HG03045 (cell line): ENCODE results near the gene PET100.

Experiments used
- ATAC-seq: cut with Tn5 transposase; IDR thresholded peaks from one replicate; pipeline ENCODE4 v1.9.1; 2021; ENCODE audit warnings: mild to moderate bottlenecking, moderate library complexity; ENCODE audit not compliant: unreplicated experiment

PET100 gene

DNA sequence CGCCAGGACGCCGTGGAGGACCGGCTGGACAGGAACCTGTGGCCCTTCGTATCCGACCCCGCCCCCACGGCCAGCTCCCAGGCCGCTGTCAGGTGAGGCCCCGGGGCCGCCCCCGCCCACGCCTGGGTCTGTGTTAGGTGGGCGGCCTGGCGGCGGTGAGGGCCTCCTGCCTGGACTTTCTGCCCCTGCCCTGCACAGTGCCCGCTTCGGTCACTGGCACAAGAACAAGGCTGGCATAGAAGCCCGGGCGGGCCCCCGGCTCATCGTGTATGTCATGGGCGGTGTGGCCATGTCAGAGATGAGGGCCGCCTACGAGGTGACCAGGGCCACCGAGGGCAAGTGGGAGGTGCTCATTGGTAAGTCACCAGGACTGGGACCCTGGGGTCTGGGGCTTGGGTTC, 17.6 kb downstream of the PET100 start:
- ATAC-seq, result no peak

- no peak for ATAC-seq
Measured at GRCh38 chr19:7648265-7649014, 18.8 kb downstream of the PET100 start.

DNA sequence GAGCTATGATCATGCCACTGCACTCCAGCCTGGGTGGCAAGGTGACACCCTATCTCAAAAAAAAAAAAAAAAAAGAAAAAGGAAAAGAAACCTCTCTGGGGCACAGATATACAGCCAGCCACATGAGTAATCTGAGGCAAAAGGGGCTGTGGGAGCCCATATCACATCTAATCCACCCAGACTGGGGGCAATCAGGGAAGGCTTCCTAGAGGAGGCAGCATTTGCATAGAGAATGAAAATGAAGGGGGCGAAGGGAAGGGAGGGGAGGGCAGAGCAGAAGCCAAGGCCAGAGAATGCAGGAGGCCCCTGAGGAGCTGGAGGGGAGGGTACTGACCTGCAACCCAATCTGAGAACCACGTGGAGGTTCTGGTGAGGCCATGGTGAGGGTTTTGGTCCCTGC, 20.6 kb downstream of the PET100 start:
- no peak for ATAC-seq

DNA sequence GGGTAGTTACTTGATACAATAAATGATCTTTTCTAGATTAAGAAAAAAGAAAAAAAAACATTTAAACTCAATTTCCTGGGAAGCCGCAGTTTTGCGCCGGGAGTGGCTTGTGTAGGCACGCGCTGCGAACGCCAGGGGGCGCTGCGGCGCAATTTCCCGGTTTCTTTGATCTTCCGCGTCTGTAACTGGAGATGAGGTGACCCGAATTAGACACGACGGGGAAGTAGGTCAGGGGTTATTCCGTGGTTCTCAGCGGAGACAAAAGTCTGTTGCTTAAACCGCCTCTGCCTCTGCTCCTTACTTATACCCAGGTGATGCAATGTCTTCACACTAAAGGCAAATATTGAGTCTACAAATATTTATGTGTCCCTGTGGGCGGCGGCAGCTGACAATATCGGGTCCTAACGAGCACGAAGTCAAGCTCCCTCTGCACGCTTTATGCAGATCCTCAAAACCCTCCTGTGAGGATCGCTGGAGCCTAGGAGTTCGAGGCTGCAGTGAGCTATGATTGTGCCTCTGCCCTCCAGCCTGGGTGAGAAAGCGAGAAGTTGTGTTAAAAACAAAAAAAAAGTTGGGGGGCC, 22.6 kb downstream of the PET100 start:
- no peak for ATAC-seq

- no peak for ATAC-seq
Measured at GRCh38 chr19:7654401-7654800, 24.8 kb downstream of the PET100 start.

DNA sequence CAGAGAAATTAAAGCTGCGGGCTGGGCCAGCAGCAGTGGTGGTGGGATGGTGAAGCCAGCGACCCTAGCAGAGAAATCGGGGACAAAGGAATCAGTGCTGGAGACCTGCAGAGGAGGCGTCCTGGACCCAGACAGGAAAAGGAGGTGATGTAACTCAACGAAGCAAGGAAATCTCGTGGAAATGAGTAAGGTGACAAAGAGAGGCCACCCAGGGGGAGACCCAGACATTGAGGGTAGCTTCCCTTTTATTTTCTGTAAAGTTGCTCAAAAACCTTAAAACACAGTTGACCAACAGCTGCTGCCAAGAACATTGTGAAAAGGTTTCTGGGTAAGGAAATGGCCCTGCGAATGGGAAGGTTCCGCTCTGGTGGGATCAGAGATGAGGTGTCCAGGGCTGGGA, 26.0 kb downstream of the PET100 start:
- no peak for ATAC-seq

- ATAC-seq, result no peak
Measured at GRCh38 chr19:7657131-7657751, 27.6 kb downstream of the PET100 start.

GRCh38 chr19:7658219-7658686, 28.7 kb downstream of the PET100 start:
- ATAC-seq, result no peak

DNA sequence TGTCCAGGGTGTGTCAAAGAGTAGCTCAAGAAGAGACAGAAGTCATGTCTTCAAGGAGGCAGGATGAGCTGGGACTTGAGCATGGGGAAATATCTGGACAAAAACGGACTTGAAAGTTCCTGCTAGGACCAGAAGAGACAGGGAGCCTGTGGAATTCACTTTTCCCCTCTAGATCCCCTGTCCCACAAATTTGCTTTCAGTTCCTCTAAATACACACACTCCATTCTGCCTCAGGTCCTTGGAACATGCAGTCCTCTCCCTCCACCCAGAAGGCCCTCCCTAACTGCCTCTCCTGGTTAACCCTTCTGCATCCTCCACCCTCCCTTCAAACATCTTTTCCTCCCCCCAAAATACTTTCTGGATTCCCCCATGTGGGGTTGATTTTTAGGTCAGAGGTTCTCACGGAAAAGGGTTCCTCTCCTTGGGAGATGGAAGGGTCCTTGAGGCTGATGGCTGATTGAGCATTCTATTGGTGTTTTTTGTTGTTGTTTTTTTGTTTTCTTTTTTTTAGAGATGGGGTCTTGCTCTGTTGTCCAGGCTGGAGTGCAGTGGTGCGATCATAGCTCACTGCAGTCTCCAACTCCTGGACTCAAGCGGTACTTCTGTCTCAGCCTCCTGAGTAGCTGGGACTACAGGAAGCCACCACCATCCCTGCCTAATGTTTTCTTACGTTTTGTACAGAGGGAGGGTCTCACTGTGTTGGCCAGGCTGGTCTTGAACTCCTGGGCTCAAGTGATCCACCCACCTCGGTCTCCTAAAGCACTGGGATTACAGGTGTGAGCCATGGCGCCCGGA, 32.3 kb downstream of the PET100 start:
- no peak for ATAC-seq

DNA sequence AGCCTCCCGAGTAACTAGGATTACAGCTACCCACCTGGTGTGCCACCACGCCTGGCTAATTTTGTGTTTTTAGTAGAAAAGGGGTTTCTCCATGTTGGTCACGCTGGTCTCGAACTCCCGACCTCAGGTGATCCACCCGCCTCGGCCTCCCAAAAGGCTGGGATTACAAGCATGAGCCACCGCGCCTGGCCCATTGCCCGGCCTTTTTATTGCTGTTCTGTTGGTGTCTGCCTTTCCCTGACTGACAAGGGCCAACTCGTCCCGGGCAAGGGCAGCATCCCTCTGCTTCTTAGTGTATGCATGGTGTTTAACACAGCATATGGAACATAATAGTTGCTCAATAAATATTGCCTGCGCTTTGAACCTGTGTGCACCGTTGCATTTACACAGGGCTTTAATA, 33.1 kb downstream of the PET100 start:
- no peak for ATAC-seq

- no peak for ATAC-seq
Measured at GRCh38 chr19:7663706-7664105, 34.1 kb downstream of the PET100 start.

DNA sequence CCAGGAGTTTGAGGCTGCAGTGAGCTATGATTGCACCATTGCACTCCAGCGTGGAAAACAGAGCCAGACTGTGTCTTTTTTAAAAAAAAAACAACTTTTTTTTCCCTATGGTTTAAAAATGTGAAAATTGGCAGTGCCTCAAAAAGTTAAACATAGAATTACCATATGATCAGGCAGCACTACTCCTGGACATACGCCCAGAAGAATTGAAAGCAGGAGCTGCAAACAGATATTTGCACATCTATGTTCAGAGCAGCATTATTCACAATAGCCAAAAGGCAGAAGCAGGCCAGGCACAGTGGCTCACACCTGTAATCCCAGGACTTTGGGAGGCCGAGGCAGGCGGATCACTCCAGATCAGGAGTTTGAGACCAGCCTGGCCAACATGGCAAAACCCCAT, 35.5 kb downstream of the PET100 start:
- no peak for ATAC-seq

- ATAC-seq, result no peak
Measured at GRCh38 chr19:7668842-7669241, 39.2 kb downstream of the PET100 start, which contains the start of gene RETN. Gene RETN (plus strand): TSS chr19:7669049. CDS start chr19:7669327, 278 bp downstream.

GRCh38 chr19:7669641-7670040, 40.0 kb downstream of the PET100 start:
- no peak for ATAC-seq

DNA sequence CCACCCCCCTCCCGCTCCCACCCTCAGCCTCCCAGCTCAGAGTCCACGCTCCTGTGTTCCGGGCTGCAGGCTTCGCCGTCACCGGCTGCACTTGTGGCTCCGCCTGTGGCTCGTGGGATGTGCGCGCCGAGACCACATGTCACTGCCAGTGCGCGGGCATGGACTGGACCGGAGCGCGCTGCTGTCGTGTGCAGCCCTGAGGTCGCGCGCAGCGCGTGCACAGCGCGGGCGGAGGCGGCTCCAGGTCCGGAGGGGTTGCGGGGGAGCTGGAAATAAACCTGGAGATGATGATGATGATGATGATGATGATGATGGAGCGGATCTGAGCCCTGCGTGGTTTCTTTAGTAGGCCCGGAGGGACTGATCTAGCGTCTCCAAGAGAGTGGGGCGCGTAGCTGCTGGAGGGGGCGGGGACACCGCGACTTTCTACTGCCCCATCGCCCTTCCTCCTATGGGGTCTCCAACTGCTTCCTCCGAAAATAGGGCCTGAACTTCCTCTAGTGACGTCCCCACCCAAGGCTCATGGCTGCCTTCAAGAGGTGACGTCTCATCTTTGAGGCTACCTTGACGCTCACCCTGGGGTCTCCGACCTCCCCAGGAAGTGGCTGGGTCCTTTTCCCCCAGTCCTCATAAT, 40.7 kb downstream of the PET100 start:
- no peak for ATAC-seq

DNA sequence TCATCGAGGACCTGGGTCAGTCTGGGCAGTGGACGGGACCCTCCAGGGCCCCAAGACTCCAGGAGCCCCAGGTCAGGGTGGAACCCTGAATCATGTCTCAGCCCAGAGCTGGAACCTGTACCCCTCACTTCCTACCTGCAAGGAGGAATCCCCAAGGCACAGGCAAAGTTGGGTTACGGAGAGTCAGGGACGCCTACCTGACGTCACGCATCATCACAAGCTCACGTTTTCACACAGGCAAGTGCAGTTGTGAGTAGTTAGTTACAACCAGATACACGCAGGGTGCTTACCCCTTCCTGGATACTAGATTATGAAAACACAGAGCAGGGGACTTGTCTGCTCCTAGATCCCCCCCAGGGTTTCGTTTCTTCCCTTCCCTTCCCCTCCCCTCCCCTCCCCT, 41.2 kb downstream of the PET100 start:
- no peak for ATAC-seq

GRCh38 chr19:7672522-7672921, 42.9 kb downstream of the PET100 start:
- no peak for ATAC-seq

DNA sequence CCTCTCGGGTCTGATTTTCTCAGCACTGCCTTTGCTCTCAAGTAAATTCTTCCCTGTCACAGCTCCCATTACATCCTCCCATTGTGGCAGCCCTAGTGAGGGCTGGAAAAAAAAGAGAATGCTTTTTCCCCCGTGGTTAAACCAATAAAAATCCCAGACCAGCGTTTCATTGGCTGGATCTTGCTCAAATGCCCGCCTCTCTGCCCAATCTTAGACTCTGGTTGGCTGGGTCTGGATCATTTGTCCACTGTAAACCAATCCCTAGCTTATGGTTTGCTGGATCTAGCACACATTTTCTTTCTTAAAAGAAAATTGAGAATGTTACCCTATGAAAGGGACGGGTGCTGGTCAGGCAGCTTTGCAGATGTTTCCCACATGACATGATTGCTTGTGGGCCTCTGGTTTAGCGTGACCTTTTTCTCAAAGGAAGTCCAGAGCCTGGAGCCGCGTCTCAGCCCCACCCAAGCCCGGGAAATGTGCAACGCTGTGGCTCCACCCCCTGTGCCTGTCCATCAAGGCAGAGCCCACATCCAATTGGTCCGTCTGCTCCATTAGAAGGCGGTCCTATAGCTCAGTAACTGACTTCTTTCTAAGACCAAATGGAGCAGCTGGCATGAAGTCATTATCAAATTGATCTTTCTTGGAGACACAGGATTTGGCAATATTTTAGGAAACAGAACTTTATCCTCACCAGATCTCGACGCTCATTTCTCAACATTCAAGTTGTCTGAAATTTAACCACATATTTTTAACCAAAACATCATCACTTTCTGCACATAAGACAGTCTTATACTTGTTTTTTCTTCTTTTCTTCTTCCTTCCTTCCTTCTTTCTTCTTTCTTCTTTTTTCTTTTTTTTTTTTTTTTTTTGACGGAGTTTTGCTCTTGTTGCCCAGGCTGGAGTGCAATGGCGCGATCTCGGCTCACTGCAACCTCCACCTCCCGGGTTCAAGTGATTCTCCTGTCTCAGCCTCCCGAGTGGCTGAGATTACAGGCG, 44.7 kb downstream of the PET100 start:
- no peak for ATAC-seq

DNA sequence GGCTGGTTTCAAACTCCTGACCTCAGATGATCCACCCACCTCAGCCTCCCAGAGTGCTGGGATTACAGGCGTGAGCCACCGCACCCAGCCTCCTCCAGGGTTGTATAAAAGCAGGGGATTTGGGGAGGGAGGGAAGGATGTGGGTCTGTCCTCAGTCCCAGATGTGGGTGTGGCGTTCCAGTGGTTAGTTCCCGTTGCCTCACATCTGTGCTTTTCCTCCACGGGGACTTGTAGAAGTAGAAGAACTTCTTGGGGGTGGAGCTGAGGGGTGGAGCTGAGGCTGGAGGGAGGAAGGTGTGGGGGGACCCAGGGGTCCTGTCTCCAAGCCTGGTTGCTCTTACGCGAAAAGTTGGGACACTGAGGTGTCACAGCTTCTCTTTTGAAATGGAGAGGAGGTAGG, 46.8 kb downstream of the PET100 start:
- ATAC-seq, result no peak

GRCh38 chr19:7676854-7677253, 47.3 kb downstream of the PET100 start, which contains the start of gene MCEMP1:
Gene MCEMP1 (plus strand): TSS chr19:7677090. CDS start chr19:7677121, 31 bp downstream.
- ATAC-seq, result no peak
